Glomerular endothelial cell (primary cell): ENCODE measurements around the gene ESR1. TPM values are rescaled to one million over a fixed set of nuclear protein-coding genes. Genes with fewer than 3 reads are reported as not detected.
"Not testable (repeated sequence)": the region's sequence is repeated elsewhere in the genome, so short reads cannot be mapped to it uniquely, and the experiment has no call there.

Source experiments
- DNase-seq: peaks from one replicate; pipeline ENCODE4 v3.0.0-alpha.2; 2011; ENCODE audit warnings: low read depth, low spot score; ENCODE audit errors: extremely low read depth
- total RNA-seq: library from RNA; depleted of rRNA; stranded (reverse); fragments of >200 nt; gene quantifications from 2 replicates; pipeline ENCODE4 v1.2.3, GENCODE V29; 2015

ESR1 gene
- total RNA-seq, 1 donor from 2014 or later = not detected

DNA sequence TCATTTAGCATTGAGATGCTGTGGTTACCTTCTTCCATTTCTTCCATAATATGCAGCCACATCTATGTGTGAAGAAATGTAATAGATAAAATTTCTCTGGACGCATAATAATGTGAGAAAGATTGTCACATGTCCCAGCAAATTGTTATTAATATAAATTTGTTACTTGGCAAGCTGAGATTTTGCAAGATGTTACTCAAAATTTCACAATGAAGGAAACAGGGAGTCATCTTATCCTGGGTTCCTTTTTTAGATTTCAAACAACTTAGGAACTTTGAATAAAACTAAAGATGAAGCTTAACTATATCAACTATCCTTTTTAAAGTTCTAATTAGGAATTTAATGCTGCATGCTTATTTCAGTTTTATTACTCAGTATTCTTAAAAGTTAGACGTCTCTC lies 3.6 kb downstream of the ESR1 start:
- DNase-seq = no peak

DNA sequence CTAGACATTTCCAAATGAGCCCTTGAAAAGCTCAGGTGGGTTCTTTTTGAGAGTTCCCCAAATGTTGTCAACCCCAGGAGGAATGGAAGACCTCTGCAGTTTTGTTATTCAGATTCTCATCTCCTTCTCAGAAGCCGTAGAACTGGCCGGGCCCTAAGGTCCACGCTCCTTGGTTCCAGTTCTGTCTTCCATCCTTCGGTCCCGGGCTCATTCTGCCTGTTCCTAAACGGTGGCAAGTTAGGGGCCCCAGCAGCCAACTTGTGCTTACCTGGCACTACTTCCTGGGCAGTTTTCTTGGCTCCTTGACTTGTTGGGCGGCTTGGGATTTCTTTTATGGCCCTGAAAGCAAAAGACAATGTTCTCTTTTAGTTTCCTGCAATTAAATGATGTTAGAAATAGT lies 6.4 kb downstream of the ESR1 start:
- no peak for DNase-seq

- no peak for DNase-seq
Measured at GRCh38 chr6:151814614-151815013, 7.1 kb downstream of the ESR1 start.

DNA sequence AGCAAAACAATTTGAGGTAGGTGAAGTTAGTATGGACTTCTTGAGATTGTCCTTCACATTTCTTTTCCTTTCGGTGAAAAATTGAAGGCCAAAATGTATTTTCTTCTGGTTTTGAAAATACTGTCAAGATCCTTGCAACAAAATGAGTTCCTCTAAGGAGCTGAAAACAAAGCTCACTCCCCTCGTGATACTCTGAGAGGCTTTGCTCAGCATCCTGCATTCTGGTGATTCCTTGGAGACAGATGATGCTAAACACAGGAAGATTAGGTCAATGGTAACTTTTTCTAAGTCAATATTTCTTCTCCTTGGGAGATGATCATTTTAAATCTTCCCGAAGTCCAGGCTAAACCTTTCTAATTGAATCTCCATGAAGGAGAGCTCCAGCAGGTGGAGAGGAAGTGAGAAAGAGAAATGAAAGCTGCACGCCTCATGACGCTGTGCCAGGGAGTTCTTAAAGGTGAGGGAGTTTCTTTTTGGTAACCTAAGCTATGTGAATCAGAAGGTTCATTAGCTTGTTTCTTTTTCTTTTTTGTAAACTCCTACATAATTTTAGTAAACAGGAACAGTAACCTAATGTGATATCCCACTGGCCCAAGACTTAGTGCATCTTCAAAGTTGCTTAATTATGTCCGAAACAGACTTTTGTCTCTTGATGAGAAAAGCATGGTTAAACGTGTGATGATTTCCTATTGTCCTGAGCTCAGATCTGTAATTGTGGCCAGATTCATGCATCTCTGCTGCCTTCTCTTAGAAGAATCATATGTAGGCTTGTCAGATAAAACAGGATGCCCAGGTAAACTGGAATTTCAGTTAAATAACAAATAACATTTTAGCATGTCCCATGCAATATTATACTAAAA lies 15.0 kb downstream of the ESR1 start:
- no peak for DNase-seq

GRCh38 chr6:151826517-151827142 lies 19.1 kb downstream of the ESR1 start:
- DNase-seq = no peak

- DNase-seq = no peak
Measured at GRCh38 chr6:151832710-151833109, 25.2 kb downstream of the ESR1 start.

DNA sequence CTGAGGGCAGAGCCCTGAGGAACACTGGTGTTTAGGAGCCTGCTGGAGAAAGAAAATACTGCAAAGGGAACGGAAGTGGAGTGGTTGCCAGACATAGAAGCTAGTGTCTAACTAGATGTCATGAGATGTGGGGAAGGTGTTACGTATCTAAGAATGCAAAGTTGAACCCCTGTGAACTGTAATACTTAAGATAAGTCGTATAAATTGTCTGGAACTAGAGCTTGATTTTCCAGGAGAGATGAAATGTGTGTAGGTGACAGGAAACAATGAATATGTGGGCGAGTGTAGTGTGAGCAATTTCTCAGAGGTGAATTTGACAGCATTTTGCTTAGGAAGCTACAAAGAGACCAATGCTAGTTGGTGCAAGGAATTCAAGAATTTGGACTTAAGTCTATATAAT lies 27.9 kb downstream of the ESR1 start:
- DNase-seq = no peak

DNA sequence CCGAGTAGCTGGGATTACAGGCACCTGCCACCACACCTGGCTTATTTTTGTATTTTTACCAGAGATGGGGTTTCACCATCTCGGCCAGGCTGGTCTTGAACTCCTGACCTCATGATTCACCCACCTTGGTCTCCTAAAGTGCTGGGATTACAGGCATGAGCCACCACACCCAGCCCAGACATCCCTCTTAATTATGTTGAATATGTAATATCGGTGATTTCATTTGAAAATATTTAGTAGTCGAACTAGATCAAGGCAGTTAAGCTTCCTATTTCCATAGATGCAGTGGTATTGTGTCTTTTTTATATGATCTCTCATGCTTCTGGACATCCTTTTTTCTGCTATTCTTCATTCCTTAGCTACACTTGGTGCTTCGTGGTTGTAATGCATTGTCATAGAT lies 29.7 kb downstream of the ESR1 start:
- DNase-seq = no peak

DNA sequence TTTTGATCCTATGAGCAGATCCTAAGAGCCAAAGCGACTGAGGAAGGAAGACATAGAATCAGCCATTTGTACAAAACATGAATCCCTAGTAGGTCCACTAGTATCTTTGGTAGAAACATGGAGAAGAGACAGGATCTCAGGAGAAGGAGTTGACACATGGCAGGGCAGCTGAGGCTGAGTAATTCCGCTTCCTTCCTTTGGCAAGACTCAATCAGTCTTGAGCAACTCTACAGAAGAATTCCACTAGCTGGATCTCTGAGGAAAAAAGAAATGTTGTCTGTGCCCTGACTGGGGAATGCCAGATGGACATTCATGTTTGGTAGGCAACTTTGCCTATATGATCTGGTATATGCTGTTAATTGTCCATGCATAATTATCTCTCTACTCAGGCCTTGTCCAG lies 35.3 kb downstream of the ESR1 start:
- DNase-seq = no peak

DNA sequence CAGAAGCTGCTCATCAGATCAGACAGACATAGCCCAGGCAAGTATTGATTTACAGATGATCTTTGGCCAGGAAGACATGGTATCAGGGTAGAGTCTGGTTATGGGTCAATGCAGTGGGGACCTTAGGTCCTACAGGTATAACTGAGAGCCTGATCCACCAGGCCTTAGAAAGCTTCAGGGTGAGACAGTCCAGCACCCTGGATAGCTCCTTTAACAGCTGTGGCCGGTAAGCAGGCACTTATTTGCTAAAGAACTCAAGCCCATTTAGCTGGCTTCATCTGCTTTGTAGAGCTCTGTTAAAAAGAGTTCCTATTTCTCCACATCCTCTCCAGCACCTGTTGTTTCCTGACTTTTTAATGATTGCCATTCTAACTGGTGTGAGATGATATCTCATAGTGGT lies 39.6 kb downstream of the ESR1 start:
- peak; percentile 23 for DNase-seq

GRCh38 chr6:151850479-151851003 lies 43.1 kb downstream of the ESR1 start:
- no peak for DNase-seq

DNA sequence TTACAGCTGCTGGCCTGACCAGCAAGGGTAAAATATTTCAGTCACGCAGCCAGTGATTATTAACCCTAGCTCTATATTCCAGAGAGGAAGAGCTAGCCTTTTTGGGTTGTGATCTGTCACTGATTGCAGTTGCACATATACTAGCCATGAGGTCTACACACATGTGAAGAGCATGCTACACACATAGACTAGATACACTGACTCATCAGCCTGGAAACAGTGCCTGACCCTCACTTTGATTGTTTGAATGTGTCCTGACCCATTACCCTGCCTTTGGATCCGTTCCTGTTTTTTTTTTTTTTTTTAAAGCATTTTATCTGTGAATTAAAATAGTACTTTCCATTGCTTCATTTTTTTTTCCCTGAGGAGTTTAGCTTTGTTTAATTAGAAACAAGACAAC lies 50.8 kb downstream of the ESR1 start:
- no peak for DNase-seq

DNA sequence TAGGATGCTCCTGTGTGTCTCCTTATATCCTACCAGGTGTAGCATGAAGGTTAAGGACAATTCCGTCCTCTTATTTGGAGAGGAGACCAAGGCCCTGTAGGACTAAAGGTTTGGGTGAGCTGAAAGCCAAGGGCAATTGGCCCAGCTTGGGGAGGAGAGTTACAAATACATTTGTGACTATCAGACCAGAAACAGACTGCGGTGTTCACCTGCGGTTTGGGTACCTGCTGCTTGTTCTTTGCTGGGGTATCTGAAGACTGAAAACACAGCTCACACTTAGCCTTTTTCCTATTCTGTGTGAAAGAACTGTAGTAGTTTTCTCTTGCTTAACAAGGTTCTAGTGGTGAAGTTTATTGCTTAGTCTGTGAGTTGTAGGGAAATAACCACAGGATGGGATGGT lies 55.0 kb downstream of the ESR1 start:
- no peak for DNase-seq

DNA sequence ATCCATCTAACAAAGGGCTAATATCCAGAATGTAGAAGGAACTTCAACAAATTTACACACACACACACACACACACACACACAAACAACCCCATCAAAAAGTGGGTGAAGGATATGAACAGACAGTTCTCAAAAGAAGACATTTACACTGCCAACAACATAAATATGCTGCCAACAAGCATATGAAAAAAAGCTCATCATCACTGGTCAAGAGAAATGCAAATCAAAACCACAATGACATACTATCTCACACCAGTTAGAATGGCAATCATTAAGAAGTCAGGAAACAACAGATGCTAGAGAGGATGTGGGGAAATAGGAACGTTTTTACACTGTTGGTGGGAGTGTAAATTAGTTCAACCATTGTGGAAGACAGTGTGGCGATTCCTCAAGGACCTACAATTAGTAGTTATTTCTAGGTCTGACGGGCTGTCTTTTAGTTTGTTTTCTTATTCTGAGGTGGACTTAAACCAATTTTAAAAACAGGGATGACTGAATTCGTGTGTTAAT lies 59.9 kb downstream of the ESR1 start:
- DNase-seq = not testable (repeated sequence)

GRCh38 chr6:151869345-151869744 lies 61.9 kb downstream of the ESR1 start:
- DNase-seq = no peak

DNA sequence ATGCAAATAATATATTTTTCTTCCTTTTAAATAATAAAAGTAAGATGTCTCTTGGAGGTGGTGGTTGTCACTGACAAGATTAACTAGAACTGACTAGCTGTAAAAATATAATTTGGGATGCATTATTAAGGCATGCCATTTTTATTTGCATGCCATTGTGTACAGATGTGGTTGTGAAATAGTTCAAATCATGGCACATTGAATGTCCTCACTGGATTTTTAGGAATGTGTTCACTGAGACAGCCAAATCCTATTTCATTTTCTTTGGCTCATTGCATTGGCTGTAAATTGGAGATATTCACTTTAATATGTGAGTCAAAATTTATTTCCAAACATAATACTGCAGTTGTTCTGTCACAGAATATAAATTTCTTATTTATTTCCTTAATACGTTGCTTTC lies 62.3 kb downstream of the ESR1 start:
- DNase-seq = no peak

- no peak for DNase-seq
Measured at GRCh38 chr6:151870375-151870774, 62.9 kb downstream of the ESR1 start.

DNA sequence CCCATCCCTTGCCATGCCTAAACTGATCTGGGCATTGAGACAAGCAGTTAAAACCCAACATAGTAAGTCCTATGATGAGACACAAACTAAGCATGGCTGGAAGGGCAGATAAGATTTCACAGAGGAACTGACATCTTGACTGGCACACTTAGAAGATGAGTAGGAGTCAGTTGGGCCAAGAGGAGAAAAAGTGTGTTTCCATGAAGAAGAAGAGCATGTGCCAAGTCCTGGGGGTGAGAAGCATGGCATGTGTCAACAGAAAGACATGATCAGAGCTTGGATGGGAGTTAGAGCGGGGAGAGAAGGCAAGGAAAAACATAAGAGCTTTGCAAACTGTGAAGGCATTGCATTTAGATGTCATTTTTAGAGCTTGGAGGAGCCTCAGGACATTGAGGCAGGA lies 68.0 kb downstream of the ESR1 start:
- no peak for DNase-seq

DNA sequence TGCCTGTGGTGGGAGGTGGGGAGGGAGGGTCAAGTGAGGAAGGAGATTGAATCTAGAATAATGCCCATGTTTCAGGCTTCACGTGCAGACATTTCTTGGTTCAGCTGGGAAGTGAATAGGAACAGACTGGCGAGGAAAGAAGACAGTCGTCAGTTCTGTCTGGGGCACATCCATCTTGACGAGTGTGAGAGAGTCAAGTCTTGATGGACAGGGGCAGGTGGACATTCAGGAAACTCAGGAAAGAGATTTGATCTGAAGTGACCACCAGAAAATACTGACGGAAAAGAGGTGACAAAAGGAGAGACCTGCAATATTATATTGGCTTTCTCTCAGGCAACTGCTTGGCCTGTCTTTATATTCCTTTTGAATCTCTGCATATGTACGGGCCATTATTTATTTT lies 68.6 kb downstream of the ESR1 start:
- DNase-seq = no peak

- DNase-seq = no peak
Measured at GRCh38 chr6:151877458-151877857, 70.0 kb downstream of the ESR1 start.

GRCh38 chr6:151881231-151881630 lies 73.7 kb downstream of the ESR1 start:
- no peak for DNase-seq

DNA sequence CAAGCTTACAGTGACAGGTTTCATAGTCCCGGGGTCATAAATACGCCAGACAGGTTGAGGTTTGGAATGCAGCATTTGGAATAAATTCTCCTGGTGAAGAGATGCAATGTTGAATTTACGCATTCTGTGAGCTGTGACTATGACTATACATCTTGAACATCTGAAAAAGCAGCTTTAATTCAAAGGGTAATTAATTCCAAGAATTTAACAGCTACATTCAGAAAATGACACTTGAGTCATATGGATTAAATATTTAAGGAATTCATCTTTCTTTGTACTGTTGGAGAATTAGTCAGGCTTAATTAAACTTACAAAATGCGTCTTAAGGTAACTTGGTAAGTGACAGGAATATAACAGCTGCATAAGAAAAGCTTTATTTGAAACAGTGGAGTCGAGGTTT lies 74.7 kb downstream of the ESR1 start:
- no peak for DNase-seq
